GM19397 (cell line): ENCODE results near the gene WDFY1.

Experiments used
- ATAC-seq: cut with Tn5 transposase; IDR thresholded peaks from one replicate; pipeline ENCODE4 v1.9.1; 2021; ENCODE audit warnings: mild to moderate bottlenecking, moderate library complexity; ENCODE audit not compliant: unreplicated experiment

The WDFY1 gene

GRCh38 chr2:223959688-223960087, 14.6 kb upstream of the WDFY1 start:
- ATAC-seq, result no peak

GRCh38 chr2:223957092-223957851, 12.1 kb upstream of the WDFY1 start, which contains the start of gene MRPL44:
TSS of gene MRPL44 (plus strand) at chr2:223957463. CDS start at chr2:223957473, 10 bp downstream.
- peak; percentile 89 for ATAC-seq

DNA sequence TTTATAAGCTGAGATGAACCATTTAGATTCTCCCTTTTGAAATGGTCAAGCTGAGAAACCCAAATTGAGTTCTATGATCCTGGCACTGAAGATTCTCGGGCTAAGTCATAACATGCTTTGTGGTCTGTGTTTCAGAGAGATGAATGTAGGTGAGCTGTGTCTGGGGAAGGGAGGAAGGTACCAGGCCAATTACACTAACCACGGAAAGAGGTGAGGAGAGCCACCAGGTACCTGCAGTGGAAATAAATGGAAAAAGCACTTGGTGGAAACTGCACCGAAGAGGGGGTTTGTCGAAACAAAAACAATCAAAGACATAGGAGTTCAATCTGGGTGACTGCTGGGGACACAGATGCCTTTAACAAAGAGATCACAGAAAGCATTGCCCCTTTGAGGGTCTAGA, 11.2 kb upstream of the WDFY1 start:
- no peak for ATAC-seq

- ATAC-seq, result no peak
Observed at GRCh38 chr2:223954401-223954800, 9.3 kb upstream of the WDFY1 start.

DNA sequence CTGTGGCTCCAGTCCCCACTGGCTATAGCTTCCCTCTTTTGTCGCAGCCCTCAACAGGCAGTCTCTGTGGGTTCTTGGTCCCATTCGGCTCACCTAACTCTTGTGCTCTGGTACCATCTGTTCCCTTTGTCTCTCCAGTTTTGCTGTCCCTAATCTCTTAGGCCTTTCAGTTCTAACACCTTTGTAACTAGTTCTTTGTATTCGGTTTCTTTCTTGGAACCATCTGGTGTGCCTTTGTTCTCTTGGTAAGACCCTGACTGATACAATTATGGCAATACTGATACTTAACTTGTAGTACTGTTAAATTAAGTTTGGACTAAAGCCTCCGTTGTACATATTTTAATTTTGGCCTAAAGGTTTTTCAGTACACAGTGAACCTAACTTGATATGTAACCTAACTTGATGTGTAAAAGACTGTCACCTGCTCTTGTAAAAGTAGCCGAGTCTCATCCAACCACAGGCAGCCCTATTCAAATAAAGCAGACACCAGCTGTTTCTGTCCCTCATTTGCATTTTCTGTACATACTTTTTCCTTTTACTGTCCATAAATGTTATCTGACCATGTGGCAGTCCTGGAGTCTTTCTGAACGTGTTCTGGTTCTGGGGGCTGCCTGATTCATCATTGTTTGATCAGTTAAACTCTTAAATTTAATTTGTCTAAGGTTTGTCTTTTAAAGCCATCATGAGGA, 7.3 kb upstream of the WDFY1 start:
- ATAC-seq, result peak; percentile 56

DNA sequence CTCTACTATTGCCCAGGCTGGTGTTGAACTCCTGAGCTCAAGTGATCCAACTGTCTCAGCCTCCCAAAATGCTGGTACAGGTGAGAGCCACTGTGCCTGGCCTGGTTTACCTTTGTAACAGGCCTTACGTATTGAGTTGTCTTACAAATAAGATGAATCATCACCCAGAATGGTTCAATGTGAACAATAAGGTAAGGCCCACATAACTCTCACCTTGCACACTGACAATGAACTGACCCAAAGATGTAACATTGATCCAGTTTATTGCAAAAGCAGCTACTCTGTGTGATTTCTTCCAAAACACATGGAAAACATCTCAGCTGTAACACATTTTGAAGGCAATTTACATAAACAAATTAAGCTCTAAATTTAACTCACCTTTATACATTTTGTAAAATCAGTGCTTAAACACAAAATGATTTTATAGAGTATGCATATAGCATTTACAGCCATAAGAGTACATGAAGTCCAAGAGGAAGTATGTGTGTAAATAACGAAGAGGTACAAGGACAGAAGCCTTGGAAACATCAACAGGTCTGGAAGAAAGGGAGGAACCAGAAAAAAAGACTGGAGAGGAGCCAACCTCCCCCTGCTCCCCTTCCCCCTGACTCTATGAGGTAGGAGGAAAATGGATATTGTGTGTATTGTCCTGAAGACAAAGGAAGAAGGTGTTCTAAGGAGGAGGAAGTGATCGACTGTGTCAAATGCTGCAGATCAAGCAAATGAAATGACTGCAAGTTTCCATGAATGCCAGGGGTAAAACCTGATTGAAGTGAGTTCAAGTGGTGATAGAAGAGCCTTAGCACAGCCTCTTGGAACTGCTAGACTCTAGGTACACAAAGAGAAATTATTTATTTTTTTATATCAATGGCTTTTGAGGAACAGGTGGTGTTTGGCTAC, 5.6 kb upstream of the WDFY1 start:
- no peak for ATAC-seq

GRCh38 chr2:223949241-223949840, 4.2 kb upstream of the WDFY1 start:
- no peak for ATAC-seq

- ATAC-seq, result no peak
Observed at GRCh38 chr2:223947711-223948205, 2.6 kb upstream of the WDFY1 start.

DNA sequence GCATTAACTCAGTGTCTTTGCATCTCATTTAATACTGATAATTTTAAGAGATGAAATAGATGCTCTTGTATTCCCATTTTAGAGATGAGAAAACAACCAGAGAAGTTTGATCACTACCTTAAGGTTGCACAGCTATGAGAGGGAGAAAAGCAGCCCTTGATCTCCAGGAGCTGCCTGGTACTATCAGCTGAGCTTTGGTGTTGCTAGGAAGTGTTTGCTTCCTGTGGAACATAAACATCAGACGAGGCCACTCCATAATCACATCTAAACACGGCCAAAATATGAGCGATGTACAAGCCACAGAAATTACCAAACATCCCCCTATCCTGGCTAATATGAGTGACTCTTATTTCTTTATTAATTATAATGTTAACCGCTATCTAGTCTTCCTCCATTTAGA, 620 bp upstream of the WDFY1 start:
- ATAC-seq, result no peak

- no peak for ATAC-seq
Observed at GRCh38 chr2:223944166-223944702, 901 bp downstream of the WDFY1 start.

GRCh38 chr2:223943561-223944008, 1.6 kb downstream of the WDFY1 start:
- ATAC-seq, result no peak

DNA sequence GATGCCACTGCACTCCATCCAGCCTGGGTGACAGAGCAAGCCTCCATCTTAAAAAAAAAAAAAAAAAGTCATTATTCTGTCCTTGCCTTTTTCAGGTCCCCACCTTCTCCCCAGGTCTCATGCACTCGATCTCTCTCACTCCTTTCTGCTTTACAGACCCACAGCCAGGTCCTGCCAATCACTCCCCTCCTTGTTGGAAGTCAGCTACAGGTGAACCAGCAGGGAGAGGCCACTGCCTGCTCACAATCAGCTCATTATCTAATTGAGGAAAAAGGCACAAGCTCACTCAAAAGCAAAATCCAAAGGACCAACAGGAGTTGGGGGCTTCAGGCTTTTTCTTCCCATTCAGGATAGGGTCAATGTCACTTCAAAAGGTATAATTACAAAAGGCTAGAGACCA, 2.0 kb downstream of the WDFY1 start:
- no peak for ATAC-seq

GRCh38 chr2:223941579-223942277, 3.4 kb downstream of the WDFY1 start:
- peak; percentile 22 for ATAC-seq

DNA sequence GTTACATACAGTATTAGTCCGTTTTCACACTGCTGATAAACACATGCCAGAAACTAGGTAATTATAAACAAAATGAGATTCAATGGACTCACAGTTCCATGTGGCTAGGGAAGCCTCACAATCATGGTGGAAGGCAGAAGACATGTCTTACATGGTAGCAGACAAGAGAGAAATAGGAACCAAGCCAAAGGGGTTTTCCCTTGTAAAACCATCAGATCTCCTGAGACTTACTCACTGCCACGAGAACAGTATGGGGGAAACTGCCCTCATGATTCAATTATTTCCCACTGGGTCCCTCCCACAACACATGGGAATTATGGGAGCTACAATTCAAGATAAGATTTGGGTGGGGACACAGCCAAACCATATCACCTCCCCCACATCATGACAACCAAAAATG, 5.7 kb downstream of the WDFY1 start:
- ATAC-seq, result peak; percentile 38

DNA sequence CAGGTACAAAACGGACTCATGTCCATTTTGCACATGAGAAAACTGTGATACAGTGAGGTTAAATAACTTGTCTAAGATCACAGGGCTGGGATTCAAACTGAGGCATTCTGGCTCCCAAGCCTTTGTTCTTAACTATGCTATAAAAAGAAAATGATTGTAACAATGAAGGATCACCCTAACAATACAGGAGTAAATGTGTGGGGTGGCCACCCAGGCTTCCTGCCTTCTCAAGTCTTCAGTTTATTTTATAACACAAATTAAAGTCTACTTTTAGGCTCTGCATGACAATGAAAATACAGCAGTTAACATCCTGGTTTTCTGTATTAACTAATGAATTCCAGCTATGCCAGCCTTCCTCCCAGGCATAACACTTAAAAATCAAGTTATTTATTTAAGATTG, 7.6 kb downstream of the WDFY1 start:
- no peak for ATAC-seq

- ATAC-seq, result no peak
Observed at GRCh38 chr2:223936862-223937326, 8.2 kb downstream of the WDFY1 start.

DNA sequence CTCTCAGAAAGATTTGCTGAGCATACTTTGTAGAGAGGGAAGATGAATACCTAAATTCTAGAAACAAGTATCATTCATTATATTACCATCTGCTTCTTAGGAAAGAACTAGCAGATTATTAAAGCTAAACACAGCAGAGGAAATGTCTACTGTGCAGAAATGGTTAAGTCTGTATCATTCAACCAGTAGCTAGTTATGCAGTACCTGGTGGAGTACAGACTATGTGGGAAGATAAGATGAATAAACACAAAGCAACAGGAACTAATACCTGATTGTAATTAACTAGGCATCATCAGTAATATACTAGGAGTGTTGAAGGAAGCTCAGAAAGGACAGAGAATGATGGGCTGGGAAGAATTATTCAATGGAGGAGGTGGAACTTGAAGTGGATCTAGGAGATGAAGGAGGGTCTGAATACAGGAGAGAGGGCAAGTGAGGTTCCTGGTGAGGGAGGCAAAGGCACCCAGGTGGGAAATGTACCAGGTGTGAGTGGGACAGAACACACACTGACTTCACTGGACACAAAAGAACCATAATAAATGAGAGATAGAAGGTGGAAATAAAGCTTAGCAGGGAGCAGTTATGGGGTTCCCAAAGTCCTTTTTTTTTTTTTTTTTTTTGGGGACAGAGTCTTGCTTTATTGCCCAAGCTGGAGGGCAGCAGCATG, 9.5 kb downstream of the WDFY1 start:
- no peak for ATAC-seq

- ATAC-seq, result no peak
Observed at GRCh38 chr2:223934870-223935269, 10.3 kb downstream of the WDFY1 start.
